Fibroblast of skin of right biceps (primary cell): Measurements from ENCODE around the gene CHRDL2.

Experiments
- DNase-seq: peaks from one replicate; pipeline ENCODE4 v3.0.0-alpha.2; 2013

The CHRDL2 gene

GRCh38 chr11:74710281-74710938 is 20.8 kb downstream of the CHRDL2 start:
- peak; percentile 63 for DNase-seq

- DNase-seq, result no peak
Observed at GRCh38 chr11:74709175-74709574, 22.1 kb downstream of the CHRDL2 start.

- DNase-seq, result no peak
Observed at GRCh38 chr11:74707602-74708510, 23.4 kb downstream of the CHRDL2 start.

GRCh38 chr11:74707182-74707581 is 24.0 kb downstream of the CHRDL2 start:
- DNase-seq, result no peak

- DNase-seq, result no peak
Observed at GRCh38 chr11:74703211-74703610, 28.0 kb downstream of the CHRDL2 start.

GRCh38 chr11:74702383-74703007 is 28.7 kb downstream of the CHRDL2 start:
- DNase-seq, result peak; percentile 71

- DNase-seq, result no peak
Observed at GRCh38 chr11:74701351-74701750, 29.9 kb downstream of the CHRDL2 start.

- no peak for DNase-seq
Observed at GRCh38 chr11:74699615-74700396, 31.4 kb downstream of the CHRDL2 start.

GRCh38 chr11:74697722-74698121 is 33.5 kb downstream of the CHRDL2 start:
- no peak for DNase-seq

- DNase-seq, result peak; percentile 89
Observed at GRCh38 chr11:74696939-74697675, 34.1 kb downstream of the CHRDL2 start.

GRCh38 chr11:74696500-74696899 is 34.7 kb downstream of the CHRDL2 start:
- DNase-seq, result no peak

GRCh38 chr11:74695705-74696280 is 35.4 kb downstream of the CHRDL2 start:
- no peak for DNase-seq

- no peak for DNase-seq
Observed at GRCh38 chr11:74694136-74694930, 36.9 kb downstream of the CHRDL2 start.

GRCh38 chr11:74693531-74693930 is 37.7 kb downstream of the CHRDL2 start:
- no peak for DNase-seq

GRCh38 chr11:74691755-74692154 is 39.5 kb downstream of the CHRDL2 start:
- DNase-seq, result no peak

GRCh38 chr11:74689666-74690065 is 41.6 kb downstream of the CHRDL2 start:
- peak; percentile 38 for DNase-seq

GRCh38 chr11:74687237-74688023 is 43.8 kb downstream of the CHRDL2 start:
- peak; percentile 46 for DNase-seq

GRCh38 chr11:74686792-74687191 is 44.4 kb downstream of the CHRDL2 start:
- DNase-seq, result peak; percentile 67

- DNase-seq, result no peak
Observed at GRCh38 chr11:74685905-74686304, 45.3 kb downstream of the CHRDL2 start.

- DNase-seq, result no peak
Observed at GRCh38 chr11:74685338-74685737, 45.9 kb downstream of the CHRDL2 start.
